ENCODE measurements around the gene PHLDA1. TPM values are rescaled to one million over a fixed set of nuclear protein-coding genes. Genes with fewer than 3 reads are reported as not detected.

The PHLDA1 gene
- total and polyA plus RNA-seq, 9 of the 15 experiments (the other 6 are each of a cell fraction or from before 2014, with no cell fraction given) = 0.15 to 2.9 (median 0.54) TPM

GRCh38 chr12:75977952-75978671 lies 53.5 kb downstream of the PHLDA1 start (continued):
- peak; percentile 95 for TF ChIP-seq NR2C1 (IDR thresholded peaks at IDR 0.05)
- TF ChIP-seq NR2C1 (tag; IDR thresholded peaks at IDR 0.05) = peak; percentile 97
- no peak for TF ChIP-seq TARDBP (IDR thresholded peaks at IDR 0.05)
- peak; percentile 36 for TF ChIP-seq CCNT2 (IDR thresholded peaks at IDR 0.05; ENCODE audit: borderline replicate concordance, extremely low read depth, insufficient read length, low read depth, low read length)
- TF ChIP-seq ETV5 (CRISPR knock-in tag; IDR thresholded peaks at IDR 0.05; ENCODE audit: low read depth) = peak; percentile 80
- no peak for TF ChIP-seq PTTG1 (tag; IDR thresholded peaks at IDR 0.05; ENCODE audit: low read depth)
- no peak for TF ChIP-seq LARP7 (IDR thresholded peaks at IDR 0.05)
- no peak for TF ChIP-seq E2F3 (CRISPR knock-in tag; IDR thresholded peaks at IDR 0.05)
- peak in 1 of 2 experiments; percentile 41; a peak in 2 of 4 replicates for TF ChIP-seq ETV6 (IDR thresholded peaks at IDR 0.05; ENCODE audit: borderline replicate concordance in 1 of 2, low read depth in 2 of 2, low read length in 1 of 2)
- TF ChIP-seq ETV6 (CRISPR knock-in tag; IDR thresholded peaks at IDR 0.05; ENCODE audit: borderline replicate concordance) = no peak
- no peak for TF ChIP-seq ATF1 (CRISPR knock-in tag; IDR thresholded peaks at IDR 0.05)
- TF ChIP-seq ATF1 (tag; IDR thresholded peaks at IDR 0.05) = no peak
- TF ChIP-seq MAFF (IDR thresholded peaks at IDR 0.05; ENCODE audit: low read length) = no peak
- peak; percentile 80 for TF ChIP-seq ARID1B (IDR thresholded peaks at IDR 0.05)
- no peak for TF ChIP-seq FUS (optimal IDR thresholded peaks at IDR 0.05; ENCODE audit: low read depth, low read length)
- TF ChIP-seq PHB (CRISPR knock-in tag; IDR thresholded peaks at IDR 0.05) = no peak
- TF ChIP-seq, protein P1, sequence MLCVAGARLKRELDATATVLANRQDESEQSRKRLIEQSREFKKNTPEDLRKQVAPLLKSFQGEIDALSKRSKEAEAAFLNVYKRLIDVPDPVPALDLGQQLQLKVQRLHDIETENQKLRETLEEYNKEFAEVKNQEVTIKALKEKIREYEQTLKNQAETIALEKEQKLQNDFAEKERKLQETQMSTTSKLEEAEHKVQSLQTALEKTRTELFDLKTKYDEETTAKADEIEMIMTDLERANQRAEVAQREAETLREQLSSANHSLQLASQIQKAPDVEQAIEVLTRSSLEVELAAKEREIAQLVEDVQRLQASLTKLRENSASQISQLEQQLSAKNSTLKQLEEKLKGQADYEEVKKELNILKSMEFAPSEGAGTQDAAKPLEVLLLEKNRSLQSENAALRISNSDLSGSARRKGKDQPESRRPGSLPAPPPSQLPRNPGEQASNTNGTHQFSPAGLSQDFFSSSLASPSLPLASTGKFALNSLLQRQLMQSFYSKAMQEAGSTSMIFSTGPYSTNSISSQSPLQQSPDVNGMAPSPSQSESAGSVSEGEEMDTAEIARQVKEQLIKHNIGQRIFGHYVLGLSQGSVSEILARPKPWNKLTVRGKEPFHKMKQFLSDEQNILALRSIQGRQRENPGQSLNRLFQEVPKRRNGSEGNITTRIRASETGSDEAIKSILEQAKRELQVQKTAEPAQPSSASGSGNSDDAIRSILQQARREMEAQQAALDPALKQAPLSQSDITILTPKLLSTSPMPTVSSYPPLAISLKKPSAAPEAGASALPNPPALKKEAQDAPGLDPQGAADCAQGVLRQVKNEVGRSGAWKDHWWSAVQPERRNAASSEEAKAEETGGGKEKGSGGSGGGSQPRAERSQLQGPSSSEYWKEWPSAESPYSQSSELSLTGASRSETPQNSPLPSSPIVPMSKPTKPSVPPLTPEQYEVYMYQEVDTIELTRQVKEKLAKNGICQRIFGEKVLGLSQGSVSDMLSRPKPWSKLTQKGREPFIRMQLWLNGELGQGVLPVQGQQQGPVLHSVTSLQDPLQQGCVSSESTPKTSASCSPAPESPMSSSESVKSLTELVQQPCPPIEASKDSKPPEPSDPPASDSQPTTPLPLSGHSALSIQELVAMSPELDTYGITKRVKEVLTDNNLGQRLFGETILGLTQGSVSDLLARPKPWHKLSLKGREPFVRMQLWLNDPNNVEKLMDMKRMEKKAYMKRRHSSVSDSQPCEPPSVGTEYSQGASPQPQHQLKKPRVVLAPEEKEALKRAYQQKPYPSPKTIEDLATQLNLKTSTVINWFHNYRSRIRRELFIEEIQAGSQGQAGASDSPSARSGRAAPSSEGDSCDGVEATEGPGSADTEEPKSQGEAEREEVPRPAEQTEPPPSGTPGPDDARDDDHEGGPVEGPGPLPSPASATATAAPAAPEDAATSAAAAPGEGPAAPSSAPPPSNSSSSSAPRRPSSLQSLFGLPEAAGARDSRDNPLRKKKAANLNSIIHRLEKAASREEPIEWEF (CRISPR knock-in tag; IDR thresholded peaks at IDR 0.05) = no peak
- TF ChIP-seq ZNF586 (CRISPR knock-in tag; conservative IDR thresholded peaks at IDR 0.05) = no peak
- TF ChIP-seq SIX5 (IDR thresholded peaks at IDR 0.05; ENCODE audit: borderline replicate concordance in 1 of 2, insufficient read depth in 1 of 2, low read depth in 1 of 2, low read length in 2 of 2) = no peak
- no peak for TF ChIP-seq POLR3G (IDR thresholded peaks at IDR 0.05; ENCODE audit: extremely low read depth, insufficient read length, insufficient replicate concordance)
- peak; percentile 33; the same call in 1 of the 2 replicates for TF ChIP-seq GABPB1 (CRISPR knock-in tag; IDR thresholded peaks at IDR 0.05)
- TF ChIP-seq RCOR1 (IDR thresholded peaks at IDR 0.05; ENCODE audit: borderline replicate concordance in 1 of 2, low read depth in 2 of 2, low read length in 2 of 2) = peak in 1 of 2 experiments; percentile 81; a peak in 1 of 4 replicates
- TF ChIP-seq MLLT1 (IDR thresholded peaks at IDR 0.05) = peak in 1 of 2 experiments; percentile 97; a peak in 2 of 4 replicates
- TF ChIP-seq FOSL1 (tag; conservative IDR thresholded peaks at IDR 0.05) = peak; percentile 99

All from K562 (cell line).